ENCODE data around the gene KNTC1.

DNA sequence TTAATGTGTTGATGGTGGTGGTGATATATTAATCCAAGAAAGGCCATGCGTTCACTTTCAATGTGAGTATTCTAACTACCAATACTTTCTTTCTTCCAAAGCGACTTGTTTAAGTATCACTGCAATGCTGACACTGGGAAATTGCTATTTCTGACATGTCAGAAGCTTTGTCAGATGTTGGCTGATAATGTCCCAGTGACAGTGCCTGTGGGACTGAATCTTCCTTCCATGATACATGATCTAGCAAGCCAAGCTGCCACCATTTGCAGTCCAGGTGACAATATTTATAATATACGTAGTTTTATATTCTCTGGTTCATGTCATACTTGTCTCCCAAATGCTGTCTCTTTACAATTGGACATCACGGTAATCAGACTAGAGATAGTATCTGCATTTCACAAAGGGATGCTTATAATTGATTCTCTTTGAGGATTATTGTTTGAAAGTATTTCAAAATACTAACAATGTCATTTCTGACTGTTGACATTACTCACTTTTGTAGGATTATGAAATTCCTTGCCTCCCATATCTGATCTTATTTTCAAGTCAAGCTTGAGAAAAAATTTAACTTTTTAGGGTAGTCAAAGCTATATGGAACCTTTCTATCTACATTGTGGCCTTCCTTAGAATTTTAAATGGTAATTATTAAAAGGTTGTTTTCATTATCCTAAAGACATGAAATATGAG, 57.3 kb downstream of the KNTC1 start:
- TF ChIP-seq, protein P1, sequence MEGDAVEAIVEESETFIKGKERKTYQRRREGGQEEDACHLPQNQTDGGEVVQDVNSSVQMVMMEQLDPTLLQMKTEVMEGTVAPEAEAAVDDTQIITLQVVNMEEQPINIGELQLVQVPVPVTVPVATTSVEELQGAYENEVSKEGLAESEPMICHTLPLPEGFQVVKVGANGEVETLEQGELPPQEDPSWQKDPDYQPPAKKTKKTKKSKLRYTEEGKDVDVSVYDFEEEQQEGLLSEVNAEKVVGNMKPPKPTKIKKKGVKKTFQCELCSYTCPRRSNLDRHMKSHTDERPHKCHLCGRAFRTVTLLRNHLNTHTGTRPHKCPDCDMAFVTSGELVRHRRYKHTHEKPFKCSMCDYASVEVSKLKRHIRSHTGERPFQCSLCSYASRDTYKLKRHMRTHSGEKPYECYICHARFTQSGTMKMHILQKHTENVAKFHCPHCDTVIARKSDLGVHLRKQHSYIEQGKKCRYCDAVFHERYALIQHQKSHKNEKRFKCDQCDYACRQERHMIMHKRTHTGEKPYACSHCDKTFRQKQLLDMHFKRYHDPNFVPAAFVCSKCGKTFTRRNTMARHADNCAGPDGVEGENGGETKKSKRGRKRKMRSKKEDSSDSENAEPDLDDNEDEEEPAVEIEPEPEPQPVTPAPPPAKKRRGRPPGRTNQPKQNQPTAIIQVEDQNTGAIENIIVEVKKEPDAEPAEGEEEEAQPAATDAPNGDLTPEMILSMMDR (IDR thresholded peaks at IDR 0.05) = no peak
- no peak for TF ChIP-seq EP300 (IDR thresholded peaks at IDR 0.05)
